GM21526 (cell line): ENCODE measurements around the gene POLN.
"Not testable (repeated sequence)": the region's sequence is repeated elsewhere in the genome, so short reads cannot be mapped to it uniquely, and the experiment has no call there.

Source experiments
- ATAC-seq: cut with Tn5 transposase; IDR thresholded peaks from one replicate; pipeline ENCODE4 v1.9.1; 2021; ENCODE audit warnings: moderate library complexity; ENCODE audit not compliant: unreplicated experiment, low FRiP score

Gene POLN

DNA sequence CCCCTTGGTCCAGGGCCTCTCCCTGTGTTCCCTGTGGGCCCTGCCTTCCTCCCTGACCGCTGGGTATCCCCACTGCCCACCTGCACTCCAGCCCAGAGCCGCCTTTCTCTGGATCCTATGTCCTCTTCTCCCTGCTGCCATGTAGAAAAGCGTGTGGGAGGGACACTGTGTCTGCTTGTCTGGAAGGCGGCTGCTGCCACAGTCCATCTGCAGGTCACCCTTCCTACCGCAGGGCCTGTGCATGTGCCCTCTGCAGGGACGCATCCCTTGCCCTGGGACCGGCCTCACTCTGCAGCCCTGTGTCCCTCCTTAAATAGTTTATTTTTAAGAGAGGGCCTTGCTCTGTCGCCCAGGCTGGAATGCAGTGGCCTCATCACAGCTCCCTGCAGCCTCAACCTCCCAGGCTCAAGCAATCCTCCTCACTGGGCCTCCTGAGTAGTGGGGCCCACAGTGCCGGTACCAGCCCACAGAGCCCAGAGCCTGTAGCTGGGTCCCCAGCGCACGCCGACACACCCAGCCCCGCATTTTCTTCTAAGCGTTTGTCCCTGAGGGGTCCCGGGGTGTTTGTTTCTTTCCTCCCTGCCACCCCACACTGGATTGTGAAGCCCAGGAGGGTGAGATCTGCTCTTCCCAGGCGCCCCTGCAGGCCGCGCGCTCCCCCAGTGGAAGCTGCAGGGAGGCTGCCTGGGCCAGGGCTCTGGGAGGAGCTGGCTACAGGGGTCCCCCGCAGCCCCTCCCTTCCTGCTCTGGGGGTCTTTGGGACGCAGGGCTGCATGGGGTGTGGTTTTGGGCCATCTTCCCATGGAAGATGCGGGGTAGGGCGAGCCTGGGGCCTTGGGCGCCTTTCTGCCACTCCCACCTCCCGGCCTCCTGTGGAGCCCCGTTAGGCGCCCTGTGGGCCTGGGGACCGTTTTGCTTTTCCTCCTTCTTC, 195.6 kb downstream of the POLN start:
- no peak for ATAC-seq

- no peak for ATAC-seq
These were observed 196.4 kb downstream of the POLN start for GRCh38 chr4:2045518-2045951.

DNA sequence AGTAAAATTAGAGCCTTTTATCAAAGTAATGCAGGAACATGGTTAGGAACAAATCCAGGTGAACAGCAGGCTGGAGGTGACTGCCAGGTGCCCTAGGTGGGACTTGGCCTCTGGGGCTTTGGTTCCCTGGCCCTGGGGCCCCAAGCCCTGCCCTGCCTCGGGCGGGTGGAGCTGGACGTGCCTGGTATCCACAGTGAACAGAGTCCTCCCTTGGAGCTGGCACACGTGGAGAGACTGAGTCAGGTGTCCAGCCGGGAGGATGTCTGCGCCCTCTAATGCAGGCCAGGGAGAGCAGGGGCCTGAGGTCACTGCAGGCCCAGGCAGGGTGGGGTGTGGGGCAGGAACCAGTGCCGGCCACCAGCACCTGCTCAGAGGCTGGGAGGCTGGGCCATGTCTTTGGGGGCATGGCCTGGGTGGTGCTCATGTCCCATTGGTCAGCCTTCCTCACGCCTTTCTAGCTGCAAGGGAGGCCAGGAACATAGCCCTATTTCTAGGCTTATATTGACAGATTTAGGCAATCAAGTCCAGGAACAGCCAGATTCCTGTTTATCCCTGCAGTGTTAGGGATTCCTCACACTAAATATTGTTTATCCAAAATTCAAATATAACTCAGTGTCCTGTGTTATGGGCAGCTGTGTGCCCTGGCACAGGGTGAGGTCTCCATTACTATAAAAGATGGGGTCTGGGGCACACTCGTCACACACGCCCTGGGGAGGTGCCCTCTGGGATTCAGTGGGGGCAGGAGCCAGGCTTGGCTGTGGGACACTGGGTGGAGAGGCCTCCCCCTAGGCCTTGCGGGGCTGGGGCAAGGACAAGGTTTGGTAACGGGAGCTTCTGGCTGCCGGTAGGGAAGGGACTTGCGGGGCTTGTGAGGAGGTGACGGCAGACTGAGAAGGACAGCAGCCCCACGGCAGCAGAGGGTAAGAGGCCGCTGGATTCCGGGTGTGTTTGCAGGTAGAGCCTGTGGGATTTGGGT, 197.1 kb downstream of the POLN start:
- ATAC-seq: no peak

DNA sequence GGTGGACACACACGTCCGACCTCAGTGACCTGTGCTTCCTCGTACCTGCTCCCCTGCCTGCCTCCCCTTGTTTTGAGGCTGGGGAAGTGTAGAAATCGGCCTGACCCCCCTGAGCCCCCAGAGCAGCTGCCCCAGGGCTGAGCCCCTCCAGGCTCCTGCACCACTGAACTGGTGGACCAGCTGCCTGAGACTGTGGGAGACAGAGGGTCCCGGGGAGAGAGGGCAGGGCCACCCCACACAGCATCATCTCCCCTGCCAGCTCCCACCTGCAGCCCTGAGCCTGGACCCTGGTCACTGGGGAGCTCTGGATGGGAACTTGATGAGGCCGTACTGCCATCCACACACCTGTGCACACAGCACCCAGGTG, 197.8 kb downstream of the POLN start:
- no peak for ATAC-seq

DNA sequence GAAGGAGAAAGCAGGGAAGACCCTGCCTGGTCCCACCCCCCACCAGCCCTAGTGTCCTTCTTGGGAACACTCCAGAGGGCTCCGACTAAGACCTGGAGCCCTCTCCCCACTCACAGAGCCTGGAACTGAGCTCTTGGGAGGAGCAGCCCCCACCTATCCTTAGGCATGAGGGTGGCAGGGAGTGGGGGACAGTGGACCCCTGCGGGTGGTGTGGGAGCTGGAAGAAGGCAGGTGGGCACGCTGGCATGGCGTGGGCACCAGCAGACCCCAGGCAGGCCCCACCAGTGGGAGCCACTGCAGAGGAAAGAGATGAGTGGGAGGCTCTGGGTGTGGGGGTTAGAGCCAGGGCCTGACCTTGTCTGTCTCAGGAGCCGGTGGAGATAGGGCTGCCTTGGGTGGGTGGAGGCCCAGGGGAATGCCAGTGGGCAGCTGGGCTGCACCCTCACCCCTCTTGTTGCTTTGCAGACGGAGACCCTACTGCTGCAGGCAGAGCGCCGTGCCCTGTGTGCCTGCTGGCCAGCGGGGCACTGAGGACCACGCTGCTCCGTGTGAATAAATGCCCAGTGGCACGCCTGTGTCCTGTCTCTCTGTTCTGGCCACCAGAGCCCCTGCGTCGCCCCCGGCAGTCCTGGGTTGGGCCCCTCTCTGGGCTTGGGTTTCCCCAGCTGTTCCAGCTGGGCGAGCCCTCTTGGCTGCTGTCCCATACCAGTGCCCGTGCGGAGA, 198.4 kb downstream of the POLN start:
- ATAC-seq: no peak

DNA sequence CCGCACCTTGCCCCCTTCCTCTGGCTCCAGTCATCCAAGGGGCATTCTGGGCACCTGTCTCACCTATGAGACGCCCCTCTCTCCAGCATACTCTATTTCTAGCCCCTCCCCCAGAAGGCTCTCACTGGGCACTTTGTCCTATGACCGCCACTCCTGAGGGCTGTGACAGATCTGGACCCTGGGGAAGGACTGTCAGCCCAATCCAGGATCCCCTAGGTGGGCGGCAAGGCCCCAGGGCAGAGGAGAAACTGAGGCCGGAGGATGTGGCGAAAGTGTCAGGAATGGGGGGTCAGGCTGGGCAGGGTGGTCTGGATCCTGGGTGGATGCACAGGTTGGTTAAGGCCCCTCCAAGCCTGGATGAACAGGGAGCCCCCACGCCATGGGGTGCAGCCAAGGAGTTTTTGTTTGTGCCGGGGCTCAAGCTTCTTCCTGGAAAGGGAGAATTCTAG, 198.9 kb downstream of the POLN start:
- ATAC-seq: no peak

GRCh38 chr4:2042204-2042946, 199.5 kb downstream of the POLN start:
- ATAC-seq: no peak

GRCh38 chr4:2041239-2042130, 200.4 kb downstream of the POLN start:
- ATAC-seq: peak; percentile 69

DNA sequence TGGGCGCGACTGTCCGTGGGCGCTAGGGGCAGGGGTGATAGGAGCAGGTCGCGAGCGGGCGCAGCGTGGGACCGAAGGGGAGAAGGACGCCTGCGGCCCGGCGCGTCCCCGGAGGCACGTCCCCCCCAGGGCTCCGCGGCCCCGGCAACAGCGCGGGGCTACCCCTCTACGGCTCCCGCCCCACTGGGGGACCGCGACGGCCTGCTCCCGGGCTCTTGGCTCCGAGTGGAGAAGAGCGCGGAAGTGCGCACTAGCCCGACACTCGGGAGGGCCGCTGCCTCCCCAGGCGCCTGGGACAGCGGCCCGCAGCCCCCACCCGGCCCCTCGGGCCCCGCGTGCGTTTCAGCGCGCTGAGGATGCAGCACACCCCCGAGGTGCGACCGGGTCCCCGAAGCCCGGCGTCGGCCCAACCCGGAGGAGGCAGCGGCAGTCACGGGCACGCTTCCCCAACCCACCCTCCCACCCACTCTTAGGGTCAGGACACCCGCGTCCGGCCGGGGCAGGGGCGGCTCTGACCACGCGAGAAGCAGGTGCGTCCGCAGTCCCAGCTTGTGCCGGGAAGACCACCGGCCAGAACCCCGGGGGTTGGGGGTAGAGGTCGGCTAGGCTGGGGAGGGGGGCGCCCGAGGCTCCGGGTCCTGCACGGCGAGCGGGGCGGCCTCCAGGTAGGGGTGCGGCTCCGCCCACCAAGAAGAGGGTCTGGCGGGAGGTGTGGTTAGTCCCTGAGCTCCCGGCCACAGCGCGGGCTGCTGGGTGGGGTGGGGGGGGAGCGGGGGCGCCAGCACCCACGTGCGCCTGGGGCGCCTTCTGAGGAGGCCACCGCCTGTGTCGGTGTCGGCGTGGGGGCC, 201.3 kb downstream of the POLN start:
- ATAC-seq: no peak

DNA sequence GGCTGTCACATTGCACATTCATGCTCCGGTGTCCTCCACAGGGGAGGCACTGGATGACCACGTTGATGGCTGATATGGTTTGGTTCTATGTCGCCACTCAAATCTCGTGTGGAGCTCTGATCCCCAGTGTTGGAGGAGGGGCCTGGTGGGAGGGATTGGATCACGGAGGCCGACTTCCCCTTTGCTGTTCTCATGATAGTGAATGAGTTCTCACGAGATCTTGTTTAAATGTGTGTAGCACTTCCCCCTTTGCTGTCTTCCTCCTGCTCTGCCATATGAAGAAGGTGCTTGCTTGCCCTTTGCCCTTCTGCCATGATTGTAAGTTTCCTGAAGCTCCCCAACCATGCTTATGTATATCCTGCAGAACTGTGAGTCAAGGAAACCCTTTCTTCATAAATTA, 205.1 kb downstream of the POLN start:
- no peak for ATAC-seq

DNA sequence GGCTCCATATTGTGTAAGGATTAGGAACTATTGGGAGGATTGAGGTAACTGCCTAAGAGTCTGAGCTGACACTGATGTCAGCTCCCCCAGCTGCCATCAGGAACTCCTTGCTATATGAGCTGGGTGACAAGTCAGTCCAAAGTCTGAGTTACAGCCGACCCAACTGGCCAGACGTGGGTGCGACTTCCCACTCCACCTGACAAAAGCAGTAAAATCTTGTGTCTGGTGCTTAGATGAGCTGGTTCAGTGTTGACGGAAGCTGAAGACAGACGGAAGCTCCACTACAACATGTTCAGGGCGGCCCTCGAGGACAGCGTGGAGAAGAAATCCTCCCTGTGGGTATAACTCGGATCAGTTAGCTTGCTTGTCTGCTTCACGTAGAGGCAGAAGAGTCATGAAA, 205.6 kb downstream of the POLN start:
- ATAC-seq: no peak

DNA sequence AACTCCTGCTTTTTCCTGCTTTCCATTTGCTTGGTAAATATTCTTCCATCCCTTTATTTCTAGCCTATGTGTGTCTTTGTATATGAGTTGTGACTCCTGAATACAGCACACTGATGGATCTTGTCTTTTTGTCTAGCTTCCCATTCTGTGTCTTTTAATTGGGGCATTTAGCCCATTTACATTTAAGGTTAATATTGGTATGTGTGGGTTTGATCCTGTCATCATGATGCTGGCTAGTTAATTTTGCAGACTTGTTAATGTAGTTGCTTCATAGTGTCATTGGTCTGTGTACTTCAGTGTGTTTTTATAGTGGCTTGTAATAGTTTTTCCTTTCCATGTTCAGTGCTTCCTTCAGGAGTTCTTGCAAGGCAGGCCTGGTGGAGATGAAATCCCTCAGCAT, 210.8 kb downstream of the POLN start:
- not testable (repeated sequence) for ATAC-seq

- ATAC-seq: not testable (repeated sequence)
These were observed 214.8 kb downstream of the POLN start for GRCh38 chr4:2027120-2027519.

DNA sequence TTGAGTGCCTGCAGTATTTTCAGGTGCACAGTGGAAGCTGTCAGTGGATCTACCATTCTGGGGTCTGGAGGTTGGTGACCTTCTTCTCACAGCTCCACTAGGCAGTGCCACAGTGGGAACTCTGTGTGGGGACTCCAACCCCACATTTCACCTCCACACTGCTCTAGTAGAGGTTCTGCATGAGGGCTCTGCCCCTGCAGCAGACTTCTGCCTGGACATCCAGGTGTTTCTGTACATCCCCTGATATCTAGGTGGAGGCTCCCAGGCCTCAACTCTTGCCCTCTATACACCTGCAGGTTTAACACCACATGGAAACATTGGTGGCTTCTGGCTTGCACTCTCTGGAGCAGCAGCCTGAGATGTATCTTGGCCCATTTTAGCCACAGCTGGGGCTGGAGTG, 216.1 kb downstream of the POLN start:
- no peak for ATAC-seq

GRCh38 chr4:2024683-2025082, 217.2 kb downstream of the POLN start:
- no peak for ATAC-seq
